Astrocyte (in vitro differentiated cells and primary cell): ENCODE measurements around the gene ENTPD8.

Source experiments
- CTCF ChIP-seq: IDR thresholded peaks from 2 replicates; pipeline ENCODE4 v1.5.1; 2011; ENCODE audit warnings: low read depth, mild to moderate bottlenecking, inconsistent platforms, low read length, moderate library complexity; ENCODE audit not compliant: insufficient read depth
- EZH2 ChIP-seq: IDR thresholded peaks from 2 replicates; pipeline ENCODE4 v1.6.1; 2012; ENCODE audit warnings: mild to moderate bottlenecking, low read length, inconsistent platforms; ENCODE audit not compliant: insufficient read depth

GRCh38 chr9:137436761-137437600 is 4.2 kb downstream of the ENTPD8 start:
- TF ChIP-seq EZH2: no peak
- no peak for TF ChIP-seq CTCF
